T-helper 9 cell (primary cell): ENCODE data around the gene SELENON.

Source experiments
- DNase-seq: peaks from one replicate; pipeline ENCODE4 v3.0.0-alpha.2; 2020

SELENON gene

GRCh38 chr1:25867210-25867991 lies 67.4 kb downstream of the SELENON start:
- DNase-seq = no peak
